BLaER1 treated with 17β-estradiol and CSF1 and Interleukin-3, amounts not matched to agents 10 nM and 100 nM (cell line): ENCODE measurements around the gene NHLRC4.

Experiments
- H3K27ac ChIP-seq, 11 experiments: shearing (Covaris generic); formaldehyde crosslinking; 2 replicates each; pipeline ENCODE4 v1.8.1; 2022
- H3K27me3 ChIP-seq, 11 experiments: shearing (Covaris generic); formaldehyde crosslinking; 2 replicates each; pipeline ENCODE4 v1.8.1; 2022
- H3K36me3 ChIP-seq, 11 experiments: shearing (Covaris generic); formaldehyde crosslinking; 2 replicates each; pipeline ENCODE4 v1.8.1; 2022
- H3K4me1 ChIP-seq, 10 experiments: shearing (Covaris generic); formaldehyde crosslinking; 2 replicates each; pipeline ENCODE4 v1.8.1; 2022
- H3K4me2 ChIP-seq, 11 experiments: shearing (Covaris generic); formaldehyde crosslinking; 2 replicates each; pipeline ENCODE4 v1.8.1; 2022
- H3K4me3 ChIP-seq, 10 experiments: shearing (Covaris generic); formaldehyde crosslinking; 2 replicates each; pipeline ENCODE4 v1.8.1; 2022
- H3K9ac ChIP-seq, 11 experiments: shearing (Covaris generic); formaldehyde crosslinking; 2 replicates each; pipeline ENCODE4 v1.8.1; 2022
- H3K9me3 ChIP-seq, 11 experiments: shearing (Covaris generic); formaldehyde crosslinking; replicated peaks in 1 of 11; 2 replicates each; pipeline ENCODE4 v1.8.1; 2022
- H4K20me1 ChIP-seq, 11 experiments: shearing (Covaris generic); formaldehyde crosslinking; 2 replicates each; pipeline ENCODE4 v1.8.1; 2022
- Cebpa-rat ChIP-seq, 11 experiments: shearing (Covaris generic); IDR thresholded peaks; 2 replicates each; pipeline ENCODE4 v1.8.1; 2022

NHLRC4 gene

GRCh38 chr16:546909-547770 lies 19.7 kb upstream of the NHLRC4 start:
- Histone ChIP-seq H3K36me3 (peaks cover 39 to 74% (median 48%) of the 10 kb centered on the region in 11 experiments), H3K27me3 (no peaks in the 10 kb centered on the region), H3K27ac (peak overlapping the region in 8 of 11 experiments; percentile 38 to 63 (median 57); a peak in 16 of 22 replicates), H3K4me1 (peaks cover 24 to 58% (median 53%) of the 10 kb centered on the region in 10 experiments), H3K9ac (peak overlapping the region in 10 of 11 experiments; percentile 21 to 62 (median 54); a peak in 13 of 22 replicates), H3K9me3 (no peaks in the 10 kb centered on the region), H4K20me1 (peaks cover 65 to 99% (median 92%) of the 10 kb centered on the region in 11 experiments), H3K4me2 (peak overlapping the region; percentile 71 to 88 (median 83)), H3K4me3 (peak overlapping the region in 6 of 10 experiments; percentile 12 to 53 (median 32); a peak in 10 of 20 replicates)
- TF ChIP-seq Cebpa-rat (IDR thresholded peaks at IDR 0.05) = no peak

DNA sequence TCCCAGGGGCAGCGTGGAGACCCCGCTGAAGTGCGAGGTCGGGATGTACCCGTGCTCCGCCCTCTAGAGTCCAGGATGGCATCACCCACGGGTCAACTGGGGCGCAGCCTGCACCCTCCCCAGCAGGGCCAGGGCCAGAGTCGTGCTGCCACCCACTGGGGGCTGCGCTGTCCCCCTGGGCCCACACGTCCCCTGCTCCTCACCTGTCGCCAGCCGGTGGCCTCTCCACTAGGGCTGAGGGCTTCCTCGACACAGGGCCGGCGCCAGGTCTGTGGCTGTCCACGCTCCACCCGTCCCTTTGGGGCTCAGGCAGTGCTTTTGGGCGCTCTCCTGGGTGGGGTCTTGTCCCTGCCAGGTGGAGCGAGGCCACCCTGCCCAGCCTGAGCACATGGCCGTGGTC lies 18.2 kb upstream of the NHLRC4 start:
- peaks cover 50 to 93% (median 81%) of the 10 kb centered on the region in 11 experiments for H4K20me1 ChIP-seq
- H3K4me2 ChIP-seq = peak overlapping the region in 9 of 11 experiments; percentile 71 to 88 (median 83); a peak in 17 of 22 replicates
- H3K4me3 ChIP-seq = no peak overlapping the region
- H3K27me3 ChIP-seq = no peaks in the 10 kb centered on the region
- H3K9ac ChIP-seq = peak overlapping the region in 8 of 11 experiments; percentile 26 to 62 (median 56); a peak in 11 of 22 replicates
- H3K4me1 ChIP-seq = peaks cover 24 to 46% (median 43%) of the 10 kb centered on the region in 10 experiments
- TF ChIP-seq Cebpa-rat (IDR thresholded peaks at IDR 0.05) = no peak
- H3K9me3 ChIP-seq = no peaks in the 10 kb centered on the region
- peaks cover 42 to 69% (median 52%) of the 10 kb centered on the region in 11 experiments for H3K36me3 ChIP-seq
- H3K27ac ChIP-seq = peak overlapping the region in 2 of 11 experiments; percentile 5 to 63; a peak in 1 of 22 replicates

DNA sequence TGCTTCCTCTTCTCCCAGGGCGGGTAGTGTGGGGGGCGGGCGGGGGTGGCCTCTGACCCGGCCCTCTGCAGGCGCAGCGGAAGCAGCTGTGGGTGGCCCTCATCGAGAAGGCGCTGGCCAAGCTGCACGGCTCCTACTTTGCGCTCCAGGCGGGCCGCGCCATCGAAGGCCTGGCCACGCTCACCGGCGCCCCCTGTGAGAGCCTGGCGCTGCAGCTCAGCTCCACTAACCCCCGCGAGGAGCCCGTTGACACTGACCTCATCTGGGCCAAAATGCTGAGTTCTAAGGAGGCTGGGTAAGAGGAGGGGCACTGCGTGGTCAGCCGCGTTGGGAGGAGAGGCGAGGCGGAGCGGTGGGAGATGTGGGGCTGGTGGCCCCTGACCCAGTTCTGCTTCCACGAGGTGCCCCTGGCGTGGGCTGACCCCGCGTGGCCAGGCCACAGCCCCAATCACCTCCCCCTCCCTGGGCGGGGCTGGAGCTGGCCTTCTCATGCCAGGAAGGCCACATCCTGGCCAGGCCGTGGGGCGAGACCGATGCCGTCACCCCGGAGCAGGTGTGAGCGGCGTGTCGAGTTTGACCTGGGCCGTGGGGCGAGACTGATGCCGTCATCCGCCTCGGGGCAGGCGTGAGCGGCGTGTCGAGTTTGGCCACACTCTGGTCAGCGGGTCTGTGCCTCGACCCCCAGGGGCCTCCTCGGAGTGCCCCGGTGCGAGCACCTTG lies 17.1 kb upstream of the NHLRC4 start:
- Histone ChIP-seq H3K4me3 (no peak overlapping the region), H3K4me1 (peaks cover 24 to 47% (median 41%) of the 10 kb centered on the region in 10 experiments), H4K20me1 (peaks cover 41 to 94% (median 80%) of the 10 kb centered on the region in 11 experiments), H3K27me3 (no peaks in the 10 kb centered on the region), H3K27ac (no peak overlapping the region), H3K36me3 (peaks cover 42 to 72% (median 59%) of the 10 kb centered on the region in 11 experiments), H3K9ac (no peak overlapping the region), H3K4me2 (no peak overlapping the region), H3K9me3 (no peaks in the 10 kb centered on the region)
- no peak for TF ChIP-seq Cebpa-rat (IDR thresholded peaks at IDR 0.05)

- Histone ChIP-seq H3K4me2 (no peak overlapping the region), H3K9me3 (no peaks in the 10 kb centered on the region), H3K36me3 (peaks cover 42 to 66% (median 60%) of the 10 kb centered on the region in 11 experiments), H3K9ac (no peak overlapping the region), H3K4me1 (peaks cover 22 to 52% (median 41%) of the 10 kb centered on the region in 10 experiments), H3K27me3 (no peaks in the 10 kb centered on the region), H4K20me1 (peaks cover 26 to 92% (median 73%) of the 10 kb centered on the region in 11 experiments), H3K27ac (no peak overlapping the region), H3K4me3 (no peak overlapping the region)
- TF ChIP-seq Cebpa-rat (IDR thresholded peaks at IDR 0.05) = no peak
These were observed 15.6 kb upstream of the NHLRC4 start for GRCh38 chr16:551210-551609.

GRCh38 chr16:552171-552570 lies 14.6 kb upstream of the NHLRC4 start:
- Histone ChIP-seq H3K9me3 (no peaks in the 10 kb centered on the region), H3K36me3 (peaks cover 42 to 66% (median 58%) of the 10 kb centered on the region in 11 experiments), H3K4me3 (no peak overlapping the region), H3K27me3 (no peaks in the 10 kb centered on the region), H4K20me1 (peaks cover 18 to 92% (median 72%) of the 10 kb centered on the region in 11 experiments), H3K27ac (no peak overlapping the region), H3K9ac (no peak overlapping the region), H3K4me2 (no peak overlapping the region), H3K4me1 (peaks cover 14 to 50% (median 38%) of the 10 kb centered on the region in 10 experiments)
- no peak for TF ChIP-seq Cebpa-rat (IDR thresholded peaks at IDR 0.05)

DNA sequence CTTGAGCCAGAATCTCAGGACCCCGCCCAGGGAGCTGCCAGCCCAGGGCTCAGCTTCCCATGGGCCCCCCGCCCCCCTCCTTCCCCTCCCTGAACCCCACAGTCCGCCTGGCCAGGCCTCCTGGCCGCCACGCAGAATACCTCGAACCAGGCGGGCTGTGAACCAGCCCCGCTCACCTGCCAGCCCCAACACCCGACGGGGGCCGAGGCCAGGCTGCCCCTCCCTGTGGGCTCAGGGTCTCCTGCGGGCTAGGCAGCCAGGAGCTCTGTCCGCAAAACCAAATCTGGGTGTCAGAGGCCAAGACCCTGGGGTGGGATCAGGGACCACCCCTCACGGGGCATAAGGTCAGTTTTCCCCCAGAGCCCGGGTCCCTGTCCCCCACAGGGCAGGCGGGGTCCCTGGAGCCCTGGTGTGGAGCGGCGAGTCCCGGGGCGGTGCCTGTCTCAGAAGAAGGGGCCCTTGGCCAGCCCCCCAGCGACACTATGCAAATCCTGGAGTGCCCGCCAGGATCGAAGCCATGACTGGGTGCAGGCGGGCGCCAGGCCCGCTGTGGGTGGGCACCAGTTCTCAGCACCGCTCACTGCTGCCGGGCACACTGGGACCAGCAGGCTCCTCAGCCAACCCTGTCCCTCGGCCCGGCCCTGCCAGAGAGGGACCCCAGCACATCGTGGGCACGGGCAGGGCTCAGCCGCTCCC lies 13.1 kb upstream of the NHLRC4 start:
- peak overlapping the region in 3 of 11 experiments; percentile 22 to 53 (median 28); a peak in 2 of 22 replicates for H3K4me2 ChIP-seq
- peaks cover 2 to 92% (median 69%) of the 10 kb centered on the region in 11 experiments; a peak in 21 of 22 replicates for H4K20me1 ChIP-seq
- no peak overlapping the region for H3K4me3 ChIP-seq
- peak overlapping the region in 1 of 11 experiments; percentile 30; a peak in 1 of 22 replicates for H3K27ac ChIP-seq
- H3K36me3 ChIP-seq = peaks cover 30 to 52% (median 42%) of the 10 kb centered on the region in 11 experiments
- no peak overlapping the region for H3K9ac ChIP-seq
- peaks cover 13 to 50% (median 38%) of the 10 kb centered on the region in 10 experiments; a peak in 19 of 20 replicates for H3K4me1 ChIP-seq
- peaks cover 6 to 15% (median 8%) of the 10 kb centered on the region in 11 experiments for H3K27me3 ChIP-seq
- no peaks in the 10 kb centered on the region for H3K9me3 ChIP-seq
- TF ChIP-seq Cebpa-rat (IDR thresholded peaks at IDR 0.05) = no peak

GRCh38 chr16:554297-554621 lies 12.5 kb upstream of the NHLRC4 start:
- Histone ChIP-seq H3K4me1 (peaks cover 18 to 53% (median 41%) of the 10 kb centered on the region in 10 experiments; a peak in 19 of 20 replicates), H3K27me3 (peaks cover 12 to 20% (median 13%) of the 10 kb centered on the region in 11 experiments), H3K36me3 (peaks cover 29 to 48% (median 40%) of the 10 kb centered on the region in 11 experiments), H4K20me1 (peaks cover 0 to 92% (median 72%) of the 10 kb centered on the region in 11 experiments; a peak in 20 of 22 replicates), H3K27ac (peak overlapping the region in 1 of 11 experiments; percentile 30; a peak in 1 of 22 replicates), H3K9ac (no peak overlapping the region), H3K9me3 (no peaks in the 10 kb centered on the region), H3K4me2 (peak overlapping the region in 4 of 11 experiments; percentile 18 to 53 (median 25); a peak in 3 of 22 replicates), H3K4me3 (no peak overlapping the region)
- TF ChIP-seq Cebpa-rat (IDR thresholded peaks at IDR 0.05) = no peak
